Measurements from ENCODE around the gene NLRP1.

GRCh38 chr17:5621729-5622128 lies 37.4 kb upstream of the NLRP1 start:
- TF ChIP-seq FOS (IDR thresholded peaks at IDR 0.05; ENCODE audit: borderline replicate concordance, insufficient read depth, low read length) (no peak), POLR2AphosphoS5 (IDR thresholded peaks at IDR 0.05; ENCODE audit: insufficient read depth, low read depth, low read length) (no peak)

Measured in endothelial cell of umbilical vein (primary cell).